Skeletal muscle tissue (tissue), 4 donors: Measurements from ENCODE around the gene LEMD1. TPM values are rescaled to one million over a fixed set of nuclear protein-coding genes. Genes with fewer than 3 reads are reported as not detected.

Experiments
- H3K27ac ChIP-seq: one replicate; pipeline ENCODE4 v1.7.0; 2013; ENCODE audit warnings: mild to moderate bottlenecking, low read depth, low read length, inconsistent platforms
- H3K27me3 ChIP-seq, 3 donors: one replicate each; pipeline ENCODE4 v1.7.0; 2013; ENCODE audit warnings: low read length in 3 of 3; ENCODE audit not compliant: control insufficient read depth in 3 of 3, insufficient read depth in 3 of 3
- H3K36me3 ChIP-seq, 3 donors: one replicate each; pipeline ENCODE4 v1.7.0; 2013; ENCODE audit warnings: low read length in 3 of 3; ENCODE audit not compliant: control insufficient read depth in 3 of 3, insufficient read depth in 3 of 3
- H3K4me1 ChIP-seq, 3 donors: one replicate each; pipeline ENCODE4 v1.7.0; 2013; ENCODE audit warnings: low read length in 3 of 3, mild to moderate bottlenecking in 3 of 3; ENCODE audit not compliant: control insufficient read depth in 3 of 3, insufficient read depth in 3 of 3
- H3K4me3 ChIP-seq, 3 donors: one replicate each; pipeline ENCODE4 v1.7.0; 2013; ENCODE audit warnings: low read length in 3 of 3
- H3K9ac ChIP-seq, 3 donors: one replicate each; pipeline ENCODE4 v1.7.0; 2013; ENCODE audit warnings: low read length in 3 of 3, mild to moderate bottlenecking in 3 of 3, moderate library complexity in 2 of 3, low read depth in 1 of 3
- H3K9me3 ChIP-seq, 3 donors: one replicate each; pipeline ENCODE4 v1.7.0; 2013; ENCODE audit warnings: low read length in 3 of 3; ENCODE audit not compliant: control insufficient read depth in 3 of 3
- total RNA-seq: library from RNA; depleted of rRNA; stranded (reverse); fragments of >200 nt; gene quantifications from one replicate; pipeline ENCODE4 v1.2.3, GENCODE V29; 2014
- donor health status: Osteomylitis.

The LEMD1 gene
- total RNA-seq, 1 donor from 2014 or later, result not detected

DNA sequence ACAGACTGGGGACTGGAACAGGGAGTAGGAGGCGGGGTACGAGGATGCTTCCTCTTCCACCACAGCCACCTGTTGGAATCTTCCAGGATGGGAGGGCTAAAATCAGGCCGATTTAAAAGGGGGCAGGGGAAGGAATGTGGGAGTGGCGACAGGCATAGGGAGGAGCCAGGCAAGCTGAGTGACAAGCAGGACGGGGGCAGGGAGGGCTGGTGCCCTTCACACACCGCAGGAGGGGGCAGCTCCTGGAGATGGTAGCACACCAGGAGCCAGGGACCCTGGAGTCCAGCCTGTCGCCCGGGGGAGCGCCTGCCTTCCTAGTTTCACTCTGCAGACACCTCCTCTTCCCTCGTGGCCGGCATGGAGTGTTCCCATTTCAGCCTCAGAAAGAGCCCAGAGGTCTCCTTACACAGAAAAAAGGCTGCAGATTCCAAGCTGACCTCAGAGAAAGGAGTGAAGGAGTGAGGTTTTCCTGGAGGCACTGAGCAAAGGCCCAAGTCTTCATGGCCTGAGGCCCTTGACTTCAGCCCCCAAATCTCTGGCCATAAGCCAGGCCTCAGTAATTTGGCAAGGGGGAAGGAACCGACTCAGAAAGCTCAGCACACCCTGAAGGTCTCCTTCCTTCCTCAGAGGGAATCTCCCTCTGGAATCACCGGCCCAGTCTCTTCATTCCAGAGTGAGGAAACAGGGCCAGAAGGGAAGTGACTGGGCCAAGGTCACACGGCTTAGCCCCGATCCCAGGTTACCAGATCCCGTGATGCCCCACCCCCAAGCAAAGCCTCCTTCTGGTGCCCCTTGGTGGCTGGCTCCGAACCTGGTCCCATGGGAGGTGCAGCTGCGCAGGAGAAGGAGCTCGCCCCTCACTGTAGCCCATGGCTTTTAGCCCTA lies 25.8 kb upstream of the LEMD1 start:
- Histone ChIP-seq H3K9ac (peak overlapping the region in 1 of 3 donors; percentile 16), H3K36me3 (no peaks in the 10 kb centered on the region), H3K4me1 (peaks cover 9 to 27% (median 22%) of the 10 kb centered on the region in 3 donors), H3K27me3 (peaks cover 19 to 26% (median 23%) of the 10 kb centered on the region in 3 donors), H3K27ac (no peak overlapping the region), H3K4me3 (no peak overlapping the region), H3K9me3 (no peaks in the 10 kb centered on the region)

DNA sequence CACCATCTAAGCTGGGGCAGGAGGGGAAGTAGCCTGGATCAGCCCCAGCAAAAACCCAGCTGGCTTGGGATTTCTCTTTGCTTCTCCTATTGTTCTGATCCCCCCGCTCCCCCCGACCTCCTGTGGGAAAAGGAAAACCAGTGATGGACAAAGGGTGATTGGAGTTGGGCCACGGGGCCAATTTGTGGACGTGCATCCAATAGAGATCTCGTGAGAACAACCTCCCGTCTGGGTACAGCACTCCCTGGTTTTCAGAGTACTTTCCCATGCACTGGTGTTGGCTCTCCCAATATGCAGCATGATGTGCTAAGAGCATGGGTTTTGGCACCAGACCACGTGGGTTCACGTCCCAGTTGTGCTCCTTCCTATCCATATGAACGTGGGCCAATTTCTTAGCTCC lies 25.0 kb upstream of the LEMD1 start:
- Histone ChIP-seq H3K36me3 (no peaks in the 10 kb centered on the region), H3K9ac (no peak overlapping the region), H3K9me3 (no peaks in the 10 kb centered on the region), H3K27ac (no peak overlapping the region), H3K4me1 (peaks cover 18 to 35% (median 30%) of the 10 kb centered on the region in 3 donors), H3K27me3 (peaks cover 11 to 18% (median 14%) of the 10 kb centered on the region in 3 donors), H3K4me3 (no peak overlapping the region)

DNA sequence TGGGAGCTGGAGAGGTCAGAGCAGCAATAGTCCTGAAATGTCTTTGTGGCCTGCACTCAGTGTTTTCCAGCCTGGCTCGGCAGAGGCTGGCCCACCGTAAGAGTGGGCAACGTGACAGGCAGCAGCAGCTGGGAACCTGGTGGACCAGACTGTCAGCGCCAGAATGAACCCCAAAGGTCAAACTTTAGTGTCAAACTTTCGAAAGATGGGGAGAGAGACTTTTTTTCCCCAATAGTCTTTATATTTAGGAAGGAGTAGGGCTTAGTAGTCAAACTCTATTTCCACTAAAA lies 23.7 kb upstream of the LEMD1 start:
- Histone ChIP-seq H3K9ac (peak overlapping the region in 1 of 3 donors; percentile 24), H3K27ac (no peak overlapping the region), H3K27me3 (peaks cover 3 to 9% (median 3%) of the 10 kb centered on the region in 3 donors), H3K4me1 (peaks cover 28 to 48% (median 43%) of the 10 kb centered on the region in 3 donors), H3K9me3 (no peaks in the 10 kb centered on the region), H3K36me3 (no peaks in the 10 kb centered on the region), H3K4me3 (no peak overlapping the region)

DNA sequence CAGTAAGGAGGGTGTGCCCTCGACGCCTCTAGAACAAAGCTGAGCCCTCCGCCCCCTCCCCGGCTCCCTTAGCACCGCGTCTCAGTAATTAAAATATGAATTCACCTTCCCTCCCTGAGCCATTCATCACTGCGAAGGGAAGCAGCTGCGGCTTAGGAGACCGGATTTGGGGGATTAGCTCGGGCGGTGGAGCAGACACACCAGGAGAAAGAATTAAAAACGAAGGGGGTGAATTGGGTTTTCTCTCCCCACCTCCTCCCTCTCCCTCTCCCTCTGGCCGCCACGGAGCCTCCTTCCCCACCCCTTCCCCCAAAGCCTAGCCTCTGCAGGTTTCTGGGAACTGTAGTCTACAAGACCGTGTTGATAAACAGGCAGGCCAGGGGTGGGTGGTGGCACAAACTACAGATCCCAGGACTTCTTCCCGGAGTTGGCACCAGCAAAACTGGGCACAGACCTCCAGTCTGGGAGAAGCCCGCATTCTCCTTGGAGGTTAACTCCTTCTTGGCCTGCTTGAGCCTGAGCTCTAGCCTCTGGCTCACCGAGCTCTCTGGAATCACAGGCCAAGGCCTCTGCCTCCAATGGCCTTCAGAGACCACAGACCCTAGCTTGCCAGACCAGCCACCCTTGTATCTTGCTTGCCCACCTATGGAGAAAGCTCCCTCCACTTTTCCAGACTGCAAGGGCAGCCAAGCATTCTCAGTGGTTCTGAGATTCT lies 23.2 kb upstream of the LEMD1 start:
- H3K27me3 ChIP-seq, result peaks cover 0 to 6% (median 0%) of the 10 kb centered on the region in 3 donors
- H3K9ac ChIP-seq, result peak overlapping the region in 1 of 3 donors; percentile 24
- H3K9me3 ChIP-seq, result no peaks in the 10 kb centered on the region
- no peak overlapping the region for H3K4me3 ChIP-seq
- no peaks in the 10 kb centered on the region for H3K36me3 ChIP-seq
- peaks cover 33 to 53% (median 48%) of the 10 kb centered on the region in 3 donors for H3K4me1 ChIP-seq
- no peak overlapping the region for H3K27ac ChIP-seq

DNA sequence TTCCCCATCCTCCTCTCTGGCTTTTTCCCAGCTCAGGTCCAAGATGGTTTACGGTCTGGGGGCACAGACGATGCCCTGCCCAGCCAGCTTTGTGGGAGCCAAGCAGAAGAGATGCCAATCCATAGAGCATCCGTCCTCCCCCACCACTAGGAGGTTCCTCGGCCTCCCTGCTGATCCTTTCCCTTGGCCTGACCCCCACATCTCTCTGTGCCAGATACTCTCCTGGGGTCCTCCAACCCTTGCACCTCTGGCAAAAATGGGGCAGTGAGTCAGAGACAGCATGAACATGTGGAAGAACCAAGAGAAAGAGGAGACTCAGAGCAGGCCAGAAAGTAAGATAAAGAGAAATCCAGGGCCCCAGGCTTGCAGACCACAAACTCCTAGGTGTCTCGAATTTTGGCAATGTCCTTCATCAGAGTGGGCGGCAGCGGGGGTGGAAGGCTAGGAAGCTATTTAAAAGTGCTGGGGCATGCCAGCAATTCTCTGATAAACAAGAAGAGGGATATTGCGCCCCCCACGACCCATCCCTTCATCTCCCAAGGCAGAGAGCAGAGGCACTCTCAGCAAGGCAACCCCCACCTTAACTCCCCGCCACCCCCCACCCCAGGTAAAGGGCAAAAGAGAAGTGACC lies 22.6 kb upstream of the LEMD1 start:
- no peaks in the 10 kb centered on the region for H3K36me3 ChIP-seq
- H3K4me1 ChIP-seq, result peaks cover 37 to 57% (median 54%) of the 10 kb centered on the region in 3 donors
- peaks cover 0 to 5% (median 0%) of the 10 kb centered on the region in 3 donors for H3K27me3 ChIP-seq
- peak overlapping the region in 2 of 3 donors; percentile 3 to 24 for H3K9ac ChIP-seq
- H3K4me3 ChIP-seq, result no peak overlapping the region
- no peaks in the 10 kb centered on the region for H3K9me3 ChIP-seq
- H3K27ac ChIP-seq, result no peak overlapping the region

DNA sequence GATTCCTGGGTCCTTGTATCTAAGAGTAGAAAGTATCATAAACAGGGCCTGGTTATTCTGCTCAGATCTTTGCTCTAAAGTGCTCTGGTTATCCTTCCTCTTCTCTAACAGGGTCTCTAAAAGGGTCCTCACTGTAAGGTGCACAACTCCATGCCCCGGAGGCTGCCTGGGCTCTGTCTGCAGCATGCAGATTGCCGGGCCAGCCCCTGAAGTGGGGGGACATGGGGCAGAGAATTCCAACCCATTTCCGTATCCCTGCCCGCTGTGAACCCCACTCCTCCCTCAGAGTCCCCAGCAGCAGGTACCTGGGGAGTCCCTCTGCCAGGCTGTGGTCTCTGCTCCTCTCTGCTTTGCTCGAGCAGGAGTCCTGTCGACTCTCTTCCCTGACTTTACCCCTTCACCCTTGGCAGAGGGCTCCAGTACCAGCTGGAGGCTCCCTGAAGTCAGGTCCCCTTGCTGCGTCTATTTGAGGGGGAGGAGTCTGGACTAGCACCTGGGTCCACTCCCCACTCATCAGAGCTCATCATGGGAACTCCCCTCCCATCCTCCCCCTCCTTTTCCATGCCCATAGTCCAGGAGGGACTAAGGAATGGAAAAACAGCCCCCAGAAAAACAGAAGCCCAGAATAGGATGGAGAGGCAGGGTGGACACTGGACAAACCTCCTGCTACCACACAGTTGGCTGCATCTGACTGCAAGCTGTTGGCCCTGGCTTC lies 21.9 kb upstream of the LEMD1 start:
- H3K4me1 ChIP-seq, result peaks cover 43 to 63% (median 61%) of the 10 kb centered on the region in 3 donors
- peak overlapping the region in 1 of 3 donors; percentile 8 for H3K9ac ChIP-seq
- H3K4me3 ChIP-seq, result no peak overlapping the region
- H3K9me3 ChIP-seq, result no peaks in the 10 kb centered on the region
- no peak overlapping the region for H3K27ac ChIP-seq
- peaks cover 0 to 3% (median 0%) of the 10 kb centered on the region in 3 donors for H3K27me3 ChIP-seq
- H3K36me3 ChIP-seq, result no peaks in the 10 kb centered on the region

DNA sequence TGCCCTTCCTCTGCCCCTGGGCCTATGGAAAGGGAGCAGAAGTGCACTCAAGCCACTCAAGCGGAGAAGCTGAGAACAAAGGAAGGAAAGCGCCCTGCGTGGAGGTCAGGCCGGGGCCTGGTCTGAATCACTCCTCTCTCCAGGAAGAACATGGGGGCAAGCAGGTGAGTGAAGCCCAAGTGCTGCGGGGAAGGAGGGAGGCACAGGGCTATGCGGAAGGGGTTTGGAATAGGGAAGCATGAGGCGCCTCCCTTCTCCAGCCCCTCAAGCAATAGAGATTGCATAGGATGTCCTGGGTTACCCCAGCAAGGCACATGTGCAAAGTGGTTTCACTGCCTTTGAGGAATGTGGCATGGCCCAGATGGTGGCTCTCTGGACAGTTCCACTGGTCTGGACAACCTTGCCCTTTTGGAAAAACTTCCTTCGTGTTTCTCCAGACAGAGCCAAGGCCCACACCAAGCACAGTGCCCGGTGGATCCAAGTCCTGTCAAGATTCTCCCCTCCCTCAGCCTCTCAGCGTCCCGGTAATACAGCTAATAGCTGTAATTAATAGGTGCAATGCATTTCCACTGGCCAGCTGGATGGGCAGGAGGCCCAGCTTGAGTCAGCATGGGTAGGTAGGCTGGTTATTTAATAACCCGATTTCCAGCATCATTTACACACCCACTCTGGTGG lies 20.3 kb upstream of the LEMD1 start:
- Histone ChIP-seq H3K9me3 (no peaks in the 10 kb centered on the region), H3K36me3 (no peaks in the 10 kb centered on the region), H3K4me1 (peaks cover 55 to 76% (median 70%) of the 10 kb centered on the region in 3 donors), H3K27me3 (no peaks in the 10 kb centered on the region), H3K9ac (peak overlapping the region in 1 of 3 donors; percentile 8), H3K4me3 (no peak overlapping the region), H3K27ac (no peak overlapping the region)

DNA sequence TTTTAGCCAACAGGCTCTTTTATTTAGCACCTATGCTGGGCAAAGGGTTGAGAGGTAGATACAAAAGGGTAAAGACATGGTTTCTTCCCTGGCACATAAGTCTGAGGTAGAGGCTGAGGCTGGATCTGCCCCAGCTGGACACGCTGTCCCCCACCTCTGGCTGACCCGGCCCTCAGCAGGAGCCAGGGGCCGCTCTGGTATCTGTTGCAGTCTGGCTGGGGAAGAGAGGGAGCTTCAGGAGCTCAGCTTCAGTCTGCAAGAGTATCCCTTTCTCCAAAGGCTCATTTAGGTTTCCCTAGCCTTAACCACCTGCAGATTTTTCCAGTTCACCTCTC lies 19.8 kb upstream of the LEMD1 start:
- H3K27ac ChIP-seq, result no peak overlapping the region
- H3K4me3 ChIP-seq, result no peak overlapping the region
- no peaks in the 10 kb centered on the region for H3K9me3 ChIP-seq
- peak overlapping the region in 1 of 3 donors; percentile 8 for H3K9ac ChIP-seq
- H3K27me3 ChIP-seq, result no peaks in the 10 kb centered on the region
- no peaks in the 10 kb centered on the region for H3K36me3 ChIP-seq
- H3K4me1 ChIP-seq, result peaks cover 53 to 79% (median 71%) of the 10 kb centered on the region in 3 donors

DNA sequence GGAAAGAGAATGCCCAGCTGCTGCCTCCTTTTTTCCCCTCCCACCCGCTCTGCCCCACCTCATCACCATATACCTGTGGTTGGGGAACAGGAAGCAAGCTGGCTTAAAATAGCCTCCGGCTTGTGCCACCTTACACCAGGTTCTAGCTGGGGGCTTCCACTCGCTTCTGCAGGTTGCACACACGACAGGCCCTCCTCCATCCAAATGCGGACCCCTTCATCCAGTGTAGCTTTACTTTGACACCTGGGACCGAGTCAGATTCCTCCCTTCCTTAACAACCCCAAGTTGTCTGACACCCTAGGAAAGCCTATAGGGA lies 19.4 kb upstream of the LEMD1 start:
- H3K36me3 ChIP-seq, result no peaks in the 10 kb centered on the region
- no peak overlapping the region for H3K4me3 ChIP-seq
- no peaks in the 10 kb centered on the region for H3K9me3 ChIP-seq
- no peak overlapping the region for H3K9ac ChIP-seq
- no peak overlapping the region for H3K27ac ChIP-seq
- H3K4me1 ChIP-seq, result peaks cover 53 to 79% (median 70%) of the 10 kb centered on the region in 3 donors
- no peaks in the 10 kb centered on the region for H3K27me3 ChIP-seq
